Choroid plexus epithelial cell (primary cell): ENCODE measurements around the gene HINT3.
"Not testable (repeated sequence)": the region's sequence is repeated elsewhere in the genome, so short reads cannot be mapped to it uniquely, and the experiment has no call there.

Experiments
- DNase-seq: peaks from one replicate; pipeline ENCODE4 v3.0.0-alpha.2; 2010; ENCODE audit warnings: low read depth
- H3K4me3 ChIP-seq: 2 replicates; pipeline ENCODE4 v1.5.1; 2011; ENCODE audit warnings: low read depth, mild to moderate bottlenecking, control low read depth, low read length, moderate library complexity
- TF ChIP-seq, protein P1 (sequence below): conservative IDR thresholded peaks from 2 replicates; pipeline ENCODE4 v1.5.1; 2011; ENCODE audit warnings: low read depth, mild to moderate bottlenecking, control low read depth, inconsistent platforms, low read length, moderate library complexity

HINT3 gene

DNA sequence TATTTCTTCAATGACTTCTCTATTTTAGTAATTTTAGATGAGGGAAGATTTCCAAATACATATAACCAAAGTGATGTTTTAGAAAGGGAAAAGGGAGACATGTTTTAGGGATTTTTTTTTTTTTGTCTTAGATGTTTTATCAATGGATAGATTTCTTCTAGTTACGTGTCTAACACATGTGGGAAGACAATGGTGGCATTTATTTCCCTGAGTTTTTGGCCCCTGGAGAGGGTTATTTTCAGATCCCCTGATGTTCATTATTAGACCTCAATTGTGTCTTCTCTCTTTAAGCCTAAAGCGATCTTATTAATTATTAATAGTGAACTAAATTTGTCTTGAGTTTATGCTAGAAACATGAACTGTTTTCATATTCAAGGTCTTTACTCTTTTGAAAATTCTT, 60.0 kb downstream of the HINT3 start:
- DNase-seq, result no peak
- TF ChIP-seq, protein P1, sequence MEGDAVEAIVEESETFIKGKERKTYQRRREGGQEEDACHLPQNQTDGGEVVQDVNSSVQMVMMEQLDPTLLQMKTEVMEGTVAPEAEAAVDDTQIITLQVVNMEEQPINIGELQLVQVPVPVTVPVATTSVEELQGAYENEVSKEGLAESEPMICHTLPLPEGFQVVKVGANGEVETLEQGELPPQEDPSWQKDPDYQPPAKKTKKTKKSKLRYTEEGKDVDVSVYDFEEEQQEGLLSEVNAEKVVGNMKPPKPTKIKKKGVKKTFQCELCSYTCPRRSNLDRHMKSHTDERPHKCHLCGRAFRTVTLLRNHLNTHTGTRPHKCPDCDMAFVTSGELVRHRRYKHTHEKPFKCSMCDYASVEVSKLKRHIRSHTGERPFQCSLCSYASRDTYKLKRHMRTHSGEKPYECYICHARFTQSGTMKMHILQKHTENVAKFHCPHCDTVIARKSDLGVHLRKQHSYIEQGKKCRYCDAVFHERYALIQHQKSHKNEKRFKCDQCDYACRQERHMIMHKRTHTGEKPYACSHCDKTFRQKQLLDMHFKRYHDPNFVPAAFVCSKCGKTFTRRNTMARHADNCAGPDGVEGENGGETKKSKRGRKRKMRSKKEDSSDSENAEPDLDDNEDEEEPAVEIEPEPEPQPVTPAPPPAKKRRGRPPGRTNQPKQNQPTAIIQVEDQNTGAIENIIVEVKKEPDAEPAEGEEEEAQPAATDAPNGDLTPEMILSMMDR, result no peak
- no peak overlapping the region for H3K4me3 ChIP-seq

DNA sequence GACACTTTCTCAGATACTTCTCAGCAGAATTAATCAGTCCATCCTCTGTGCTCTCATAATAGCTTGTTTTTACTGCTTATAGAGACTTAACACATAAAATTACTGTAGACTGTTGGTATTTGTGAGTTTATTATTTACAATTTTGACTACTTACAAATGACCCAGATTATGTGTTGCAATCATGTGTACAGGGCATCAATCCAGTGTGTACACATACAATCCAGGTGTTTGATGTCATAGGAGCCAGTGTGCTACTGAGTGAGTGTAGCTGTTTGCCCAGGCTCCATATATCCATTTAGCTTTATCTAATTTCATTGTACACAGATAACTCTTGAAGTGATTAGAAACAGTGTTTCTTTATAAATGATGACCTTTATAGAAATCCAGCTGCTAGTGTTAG, 61.1 kb downstream of the HINT3 start:
- TF ChIP-seq, protein P1, result no peak
- H3K4me3 ChIP-seq, result no peak overlapping the region

DNA sequence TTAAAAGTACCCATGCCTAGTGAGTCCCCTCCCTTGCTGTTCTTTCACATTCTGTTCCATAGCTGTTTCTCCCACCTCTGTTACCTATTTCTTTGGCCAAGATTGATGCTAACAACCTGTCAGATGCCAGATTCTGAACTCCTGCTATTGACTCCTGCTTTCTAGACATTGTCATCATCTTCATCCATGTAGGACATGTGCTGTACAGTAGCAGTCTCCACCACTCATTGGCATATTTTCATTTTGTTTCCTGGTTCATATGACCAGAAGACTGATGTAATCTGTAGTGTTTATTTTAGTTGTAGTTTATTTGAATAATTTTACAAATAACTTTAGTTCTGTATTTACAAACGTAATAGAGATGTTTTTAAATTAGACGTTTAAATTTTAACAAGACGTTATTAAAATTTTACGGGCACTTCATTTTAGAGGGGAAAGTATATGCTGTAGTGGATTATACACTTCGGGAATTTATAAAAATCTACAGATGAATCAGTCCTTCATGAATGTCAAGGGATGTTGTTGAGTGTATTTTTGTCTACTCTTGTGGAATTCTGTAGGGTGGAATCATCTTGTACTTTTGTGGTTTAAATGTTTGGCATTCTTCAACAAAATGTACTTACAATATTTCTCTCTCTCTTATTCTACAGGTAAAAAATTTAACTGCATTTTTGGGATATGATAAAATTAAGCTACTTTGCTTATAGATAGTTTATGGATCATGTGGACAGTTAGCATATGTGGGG, 63.9 kb downstream of the HINT3 start:
- peak; percentile 64 for DNase-seq
- no peak overlapping the region for H3K4me3 ChIP-seq
- TF ChIP-seq, protein P1, result no peak

More for the DNA sequence above, 61.1 kb downstream of the HINT3 start:
- no peak for DNase-seq

DNA sequence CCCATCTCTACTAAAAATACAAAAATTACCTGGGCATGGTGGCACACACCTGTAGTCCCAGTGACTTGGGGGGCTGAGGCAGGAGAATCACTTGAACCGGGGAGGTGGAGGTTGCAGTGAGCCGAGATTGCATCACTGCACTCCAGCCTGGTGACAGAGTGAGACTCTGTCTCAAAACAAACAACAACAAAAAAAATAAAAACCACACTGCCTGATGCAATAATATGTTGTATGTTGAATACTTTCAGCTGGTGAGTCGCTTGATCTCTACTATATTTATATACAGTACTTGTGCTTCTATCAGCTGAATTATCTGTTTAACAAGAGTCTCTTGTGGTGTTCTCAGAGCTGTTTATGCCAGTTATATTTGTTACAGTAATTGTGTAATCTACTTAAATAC, 66.9 kb downstream of the HINT3 start:
- not testable (repeated sequence) for H3K4me3 ChIP-seq
- DNase-seq, result peak; percentile 17

DNA sequence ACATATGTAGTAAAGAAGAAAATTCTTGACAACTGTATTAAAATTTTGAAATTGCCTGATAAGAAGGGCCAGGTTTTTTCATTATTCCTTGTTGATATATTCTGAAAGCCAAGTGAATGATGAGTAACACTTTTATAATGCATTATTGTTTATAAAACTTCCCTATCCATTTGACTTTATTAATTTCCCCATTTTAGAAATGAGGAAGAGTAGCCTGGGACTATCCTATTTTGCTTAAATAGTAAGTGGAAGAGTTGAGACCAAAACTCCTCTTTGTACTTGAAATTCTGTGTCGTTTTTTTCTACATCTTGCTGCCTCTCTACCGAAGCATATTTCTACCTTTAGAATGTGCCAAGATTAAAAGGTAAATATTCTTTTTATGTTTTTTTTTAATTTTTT, 69.4 kb downstream of the HINT3 start:
- TF ChIP-seq, protein P1, result no peak
- no peak for DNase-seq
- H3K4me3 ChIP-seq, result no peak overlapping the region

DNA sequence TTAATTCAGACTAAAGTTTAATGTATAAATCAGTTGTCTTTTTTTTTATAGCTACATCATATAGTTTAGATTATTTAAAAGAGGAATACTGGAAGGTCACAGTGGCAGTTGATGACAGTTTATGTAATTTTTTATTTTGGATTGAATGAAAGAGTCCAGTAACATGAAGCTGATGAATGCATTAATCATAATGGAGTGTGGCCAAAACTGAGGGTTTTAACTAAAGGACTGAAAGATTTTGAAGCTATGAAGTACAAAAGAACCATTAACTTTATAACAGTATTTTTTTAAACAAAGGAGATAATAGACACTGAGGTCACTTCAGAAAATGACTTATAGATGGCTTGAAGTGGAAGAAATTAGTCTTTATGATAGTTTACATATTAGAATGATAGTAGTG, 71.0 kb downstream of the HINT3 start:
- TF ChIP-seq, protein P1, result no peak
- H3K4me3 ChIP-seq, result no peak overlapping the region
- DNase-seq, result peak; percentile 38
